Measurements from ENCODE around the gene TRIM72. TPM values are rescaled to one million over a fixed set of nuclear protein-coding genes. Genes with fewer than 3 reads are reported as not detected.

Gene TRIM72
- total and polyA plus RNA-seq, 2 of the 8 experiments (the other 6 are each of a cell fraction or from before 2014, with no cell fraction given): 0.57 to 2.1 TPM

DNA sequence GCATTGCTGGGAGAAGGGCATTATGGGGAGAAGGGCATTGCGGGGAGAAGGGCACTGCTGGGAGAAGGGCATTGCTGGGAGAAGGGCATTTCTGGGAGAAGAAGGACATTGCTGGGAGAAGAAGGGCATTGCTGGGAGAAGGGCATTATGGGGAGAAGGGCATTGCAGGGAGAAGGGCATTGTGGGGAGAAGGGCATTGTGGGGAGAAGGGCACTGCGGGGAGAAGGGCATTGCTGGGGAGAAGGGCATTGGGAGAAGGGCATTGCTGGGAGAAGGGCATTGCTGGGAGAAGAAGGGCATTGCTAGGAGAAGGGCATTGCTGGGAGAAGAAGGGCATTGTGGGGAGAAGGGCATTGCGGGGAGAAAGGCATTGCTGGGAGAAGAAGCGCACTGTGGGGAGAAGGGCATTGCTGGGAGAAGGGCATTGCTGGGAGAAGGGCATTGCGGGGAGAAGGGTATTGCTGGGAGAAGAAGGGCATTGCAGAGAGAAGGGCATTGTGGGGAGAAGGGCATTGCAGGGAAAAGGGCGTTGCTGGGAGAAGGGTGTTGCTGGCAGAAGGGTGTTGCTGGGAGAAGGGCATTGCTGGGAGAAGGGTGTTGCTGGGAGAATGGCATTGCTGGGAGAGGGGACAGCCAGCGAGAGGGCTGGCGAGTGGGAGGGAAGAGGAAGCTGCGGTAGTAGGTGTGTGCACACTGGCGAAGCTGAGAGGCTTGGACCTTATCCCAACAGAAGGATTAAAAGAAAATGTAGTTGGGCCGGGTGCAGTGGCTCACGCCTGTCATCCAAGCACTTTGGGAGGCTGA is 7.6 kb downstream of the TRIM72 start:
- Histone ChIP-seq H4K91ac (replicated peaks; ENCODE audit: insufficient read length, low read length) (peak overlapping the region; percentile 30), H3K4me2 (ENCODE audit: insufficient read depth in 1 of 2, low read depth in 2 of 2, low read length in 2 of 2) (no peak overlapping the region), H3K23me2 (ENCODE audit: low read depth, low read length) (peaks cover 3% of the 10 kb centered on the region; the same call in 1 of the 2 replicates), H3K4me3 (ENCODE audit: extremely low read depth in 1 of 4, insufficient read depth in 2 of 4, low read depth in 3 of 4, low read length in 4 of 4) (no peak overlapping the region), H2BK5ac (ENCODE audit: low read depth, low read length) (0 out of 2 replicates have a peak overlapping the region, but pooled peaks have one; percentile 9), H3K27ac (ENCODE audit: low read depth, low read length) (no peak overlapping the region), H2BK20ac (ENCODE audit: low read length) (no peak overlapping the region), H4K8ac (ENCODE audit: extremely low read depth, insufficient read depth, low read length) (no peak overlapping the region), H3K14ac (ENCODE audit: insufficient read length) (no peak overlapping the region), H2AK5ac (ENCODE audit: low read depth, low read length) (no peak overlapping the region), H3K9ac (replicated peaks in 1 of 4; ENCODE audit: extremely low read depth in 1 of 4, low read depth in 3 of 4, low read length in 3 of 4) (no peak overlapping the region), H3K18ac (ENCODE audit: extremely low read depth, low read length) (no peak overlapping the region), H3K4ac (replicated peaks; ENCODE audit: insufficient read length, low read depth, low read length) (no peak overlapping the region), H4K5ac (ENCODE audit: insufficient read length, low read depth, low read length) (no peak overlapping the region), H2BK12ac (ENCODE audit: low read depth, low read length) (no peak overlapping the region), H3K79me2 (ENCODE audit: control insufficient read depth in 1 of 2, insufficient read depth in 2 of 2, low read length in 2 of 2) (no peaks in the 10 kb centered on the region), H4K20me1 (replicated peaks in 1 of 2; ENCODE audit: control insufficient read depth in 1 of 2, insufficient read depth in 2 of 2, low read length in 2 of 2) (no peaks in the 10 kb centered on the region), H3K4me1 (replicated peaks in 1 of 4; ENCODE audit: control insufficient read depth in 3 of 4, insufficient read depth in 4 of 4, low read length in 3 of 4) (peaks cover 0 to 7% (median 7%) of the 10 kb centered on the region in 4 experiments; a peak in 6 of 7 replicates), H2AFZ (ENCODE audit: low read length) (0 out of 2 replicates have a peak overlapping the region, but pooled peaks have one; percentile 41), H3K56ac (replicated peaks; ENCODE audit: insufficient read length, low read depth, low read length) (no peak overlapping the region), H2BK120ac (replicated peaks; ENCODE audit: low read depth, low read length) (no peak overlapping the region), H3K79me1 (ENCODE audit: low read depth, low read length) (no peaks in the 10 kb centered on the region), H3K9me3 (ENCODE audit: insufficient read depth in 2 of 2, low read depth in 1 of 2, low read length in 1 of 2) (no peaks in the 10 kb centered on the region), H3K36me3 (ENCODE audit: control insufficient read depth in 2 of 4, insufficient read depth in 4 of 4, low read length in 3 of 4) (no peaks in the 10 kb centered on the region), H2BK15ac (ENCODE audit: low read length) (0 out of 2 replicates have a peak overlapping the region, but pooled peaks have one; percentile 29), H3K23ac (ENCODE audit: insufficient read length) (no peak overlapping the region), H3K27me3 (replicated peaks in 1 of 4; ENCODE audit: control insufficient read depth in 3 of 4, extremely low read depth in 1 of 4, insufficient read depth in 3 of 4, low read length in 3 of 4) (peaks cover 1 to 10% (median 8%) of the 10 kb centered on the region in 4 experiments)
- WGBS, 2 experiments (ENCODE audit: extremely low coverage in 1 of 2, insufficient coverage in 1 of 2, insufficient read length in 1 of 2, insufficient replicate concordance in 2 of 2, low coverage in 1 of 2, low lambda C conversion rate in 2 of 2, missing lambda C conversion rate in 1 of 2): 86% methylated on average over 11 of the region's 12 CpGs; no CpG with 5 or more reads in 1 of the 2 experiments
- FAIRE-seq (no peak), DNase-seq (ENCODE audit: low read depth in 1 of 2, low spot score in 2 of 2) (no peak)
- TF ChIP-seq SIX5 (IDR thresholded peaks at IDR 0.05; ENCODE audit: low read depth, low read length) (0 out of 2 replicates have a peak, but pooled peaks have one; percentile 4), TBP (IDR thresholded peaks at IDR 0.05; ENCODE audit: low read depth, low read length) (no peak), POLR2AphosphoS5 (IDR thresholded peaks at IDR 0.05; ENCODE audit: low read depth, low read length) (peak; percentile 83; the same call in 1 of the 2 replicates)
- CTCF ChIA-PET (ENCODE audit: partially characterized antibody): no interaction called here
- POLR2A ChIA-PET (ENCODE audit: partially characterized antibody): interaction anchor here (0.6 to 1.5 kb wide), 3 partner anchors 12 to 168 kb away, joined by 3 to 4 read pairs (median 3); no protein-coding TSS in a partner anchor

Measured in H1 (cell line).